HG02840 (cell line): ENCODE measurements around the gene CST8.

ENCODE experiments used
- ATAC-seq: cut with Tn5 transposase; IDR thresholded peaks from one replicate; pipeline ENCODE4 v1.9.1; 2021; ENCODE audit warnings: mild to moderate bottlenecking, moderate library complexity, moderate number of reproducible peaks; ENCODE audit not compliant: unreplicated experiment, low FRiP score

The CST8 gene

DNA sequence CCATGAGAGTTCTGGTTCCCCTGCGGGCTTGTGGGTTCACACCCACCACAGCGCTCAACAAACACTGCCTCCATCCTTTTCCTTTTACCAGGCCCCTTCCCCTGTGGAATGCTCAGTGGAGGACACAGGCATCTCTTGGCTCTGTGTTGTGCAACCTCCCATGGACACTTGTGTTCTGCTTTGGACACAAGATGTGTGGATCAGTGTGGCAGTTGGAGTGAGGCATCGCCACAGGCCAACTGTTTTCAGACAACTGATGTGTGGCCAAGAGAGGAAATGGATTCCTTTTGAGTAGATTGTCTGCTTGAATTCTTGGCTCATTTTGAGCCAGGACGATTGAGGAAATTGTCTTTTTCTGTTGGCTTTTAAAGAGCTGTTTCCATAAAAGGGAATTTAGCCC is 26.8 kb downstream of the CST8 start:
- ATAC-seq = no peak

GRCh38 chr20:23519556-23519955 is 28.6 kb downstream of the CST8 start:
- ATAC-seq = no peak

- ATAC-seq = no peak
These were observed 29.3 kb downstream of the CST8 start for GRCh38 chr20:23520185-23520584.

- no peak for ATAC-seq
These were observed 33.2 kb downstream of the CST8 start for GRCh38 chr20:23524146-23524545.

- ATAC-seq = no peak
These were observed 35.9 kb downstream of the CST8 start for GRCh38 chr20:23526850-23527249.

GRCh38 chr20:23528867-23529431 is 38.0 kb downstream of the CST8 start:
- ATAC-seq = no peak

DNA sequence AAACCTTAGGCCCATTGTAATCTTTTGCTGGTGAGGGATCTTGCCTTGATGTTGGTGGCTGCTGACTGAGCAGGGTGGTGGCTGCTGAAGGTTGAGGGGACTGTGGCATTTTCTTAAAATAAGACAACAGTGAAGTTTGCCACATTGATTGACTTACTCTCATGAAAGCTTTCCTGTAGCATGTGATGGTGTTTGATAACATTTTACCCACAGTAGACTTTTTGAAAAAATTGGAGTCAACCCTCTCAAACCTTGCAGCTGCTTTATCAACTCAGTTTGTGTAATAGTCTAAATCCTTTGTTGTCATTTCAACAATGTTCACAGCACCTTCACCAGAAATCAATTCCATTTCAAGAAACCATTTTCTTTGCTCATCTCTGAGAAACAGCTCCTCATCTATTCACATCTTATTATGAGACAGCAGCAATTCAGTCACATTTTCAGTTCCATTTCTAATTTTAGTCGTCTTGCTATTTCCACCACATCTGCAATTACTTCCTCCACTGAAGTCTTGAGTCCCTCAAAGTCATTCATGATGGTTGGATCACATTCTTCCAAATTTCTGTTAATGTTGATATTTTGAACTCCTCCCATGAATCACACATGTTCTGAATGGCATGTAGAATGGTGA is 40.1 kb downstream of the CST8 start:
- no peak for ATAC-seq

DNA sequence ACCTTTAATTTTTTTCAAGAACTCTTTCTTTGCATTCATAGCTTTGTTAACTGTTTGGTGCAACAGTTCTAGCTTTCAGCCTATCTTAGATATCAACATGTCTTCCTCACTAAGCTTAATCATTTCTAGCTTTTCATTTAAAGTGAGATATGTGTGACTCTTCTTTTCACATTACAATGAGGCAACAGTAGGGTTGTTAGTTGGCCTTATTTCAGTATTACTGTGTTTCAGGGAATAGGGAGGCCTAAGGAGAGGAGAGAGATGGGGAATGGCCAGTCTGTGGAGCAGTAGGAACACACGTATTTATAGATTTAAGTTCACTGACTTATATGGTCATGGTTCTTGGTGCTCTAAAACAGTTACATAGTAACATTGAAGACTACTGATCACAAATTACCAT is 41.6 kb downstream of the CST8 start:
- ATAC-seq = no peak

DNA sequence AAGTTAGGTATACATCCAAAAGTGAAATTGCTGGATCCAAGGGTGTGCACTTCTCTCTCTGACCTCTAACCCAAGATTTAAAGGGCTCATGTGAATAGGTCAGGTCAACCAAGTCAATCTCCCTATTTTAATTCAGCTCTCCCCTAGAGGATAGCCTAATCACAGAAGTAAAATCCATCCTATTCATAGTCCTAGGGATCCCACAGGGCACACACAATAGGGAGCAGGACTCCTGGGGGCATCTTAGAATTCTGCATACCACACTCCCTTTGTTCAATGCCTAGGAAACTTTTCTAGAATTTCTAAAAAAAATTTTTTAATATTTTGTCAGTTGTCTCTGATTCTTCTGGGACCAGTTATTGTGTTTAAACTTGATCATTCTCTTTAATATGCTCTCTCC is 42.2 kb downstream of the CST8 start:
- ATAC-seq = no peak

DNA sequence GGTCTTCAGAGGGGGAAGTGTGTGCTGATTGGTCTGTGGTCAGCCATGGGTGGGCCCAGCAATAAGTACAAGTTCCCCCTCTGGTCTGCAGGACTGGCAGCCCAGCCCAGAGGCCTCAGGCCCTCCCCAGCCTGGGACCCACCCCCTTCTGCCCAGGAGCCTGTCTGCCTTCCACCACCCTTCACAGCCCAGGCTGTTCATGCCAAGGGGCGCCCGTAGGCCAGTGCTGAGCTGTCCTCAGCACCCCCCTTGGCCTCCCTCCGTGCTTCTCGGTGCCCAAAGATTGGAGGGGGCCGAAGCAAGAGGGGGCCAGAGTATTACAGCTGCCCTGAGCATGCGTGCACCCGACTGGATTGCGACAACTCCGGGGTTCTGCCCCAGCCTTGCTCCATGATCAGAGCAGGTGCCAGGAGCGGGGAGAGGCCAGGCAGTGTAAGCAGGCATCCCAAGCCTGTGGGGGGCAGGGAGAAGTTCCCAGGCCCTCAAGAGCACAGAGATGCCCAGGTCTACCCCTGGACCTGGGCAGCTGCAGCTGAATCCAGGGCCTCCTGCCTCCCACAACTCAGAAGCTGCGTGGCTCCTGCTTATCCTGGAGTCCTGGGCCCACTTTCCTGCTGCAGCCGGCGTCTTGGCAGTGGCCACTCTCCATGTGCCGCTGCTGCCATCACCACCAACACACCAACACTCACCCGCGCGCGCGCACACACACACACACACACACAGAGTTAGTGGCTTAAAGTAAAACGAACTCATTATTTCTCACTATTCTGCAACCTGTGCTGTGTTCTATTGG is 44.1 kb downstream of the CST8 start:
- ATAC-seq = no peak

GRCh38 chr20:23536328-23536974 is 45.5 kb downstream of the CST8 start:
- ATAC-seq = no peak

GRCh38 chr20:23537030-23537429 is 46.1 kb downstream of the CST8 start:
- ATAC-seq = no peak

DNA sequence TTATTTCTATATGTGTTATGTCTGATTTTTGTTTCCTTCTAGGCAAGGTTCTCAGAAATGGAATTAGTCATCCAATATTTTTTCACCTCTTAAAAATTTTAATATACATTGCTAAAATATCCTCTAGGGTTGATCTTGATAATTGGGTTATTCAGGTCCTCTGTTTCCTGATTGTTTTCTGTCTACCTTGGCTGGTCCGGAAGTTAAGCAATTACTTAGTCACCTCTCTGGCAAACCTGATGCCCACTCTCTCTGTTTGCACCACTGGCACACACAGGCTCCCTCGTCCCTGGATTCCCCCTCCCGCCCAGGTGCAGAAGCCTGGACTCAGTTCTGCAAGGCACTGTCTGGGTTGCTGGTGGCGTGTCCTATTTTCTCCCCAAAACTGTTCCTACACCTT is 49.7 kb downstream of the CST8 start:
- ATAC-seq = no peak

DNA sequence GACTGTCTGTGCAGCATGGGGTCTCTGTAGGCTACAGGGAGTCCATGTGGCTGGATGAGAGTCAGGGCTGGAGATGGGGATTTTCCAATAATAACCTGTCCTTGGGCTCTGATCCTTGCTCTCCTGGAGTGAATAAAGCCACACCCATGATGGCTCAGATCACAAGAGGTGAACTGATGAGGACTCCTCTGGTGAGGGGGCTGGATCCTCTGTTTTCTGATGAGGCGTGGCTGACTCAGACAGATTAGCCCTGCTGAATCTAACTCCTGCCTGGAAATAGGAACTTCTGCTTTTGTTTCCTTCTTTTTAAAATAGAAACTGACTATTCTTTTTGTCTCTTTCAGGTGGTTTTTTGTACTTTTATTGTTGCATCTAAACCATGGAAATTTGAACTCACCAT is 50.4 kb downstream of the CST8 start:
- no peak for ATAC-seq

GRCh38 chr20:23541776-23542175 is 50.9 kb downstream of the CST8 start:
- no peak for ATAC-seq

DNA sequence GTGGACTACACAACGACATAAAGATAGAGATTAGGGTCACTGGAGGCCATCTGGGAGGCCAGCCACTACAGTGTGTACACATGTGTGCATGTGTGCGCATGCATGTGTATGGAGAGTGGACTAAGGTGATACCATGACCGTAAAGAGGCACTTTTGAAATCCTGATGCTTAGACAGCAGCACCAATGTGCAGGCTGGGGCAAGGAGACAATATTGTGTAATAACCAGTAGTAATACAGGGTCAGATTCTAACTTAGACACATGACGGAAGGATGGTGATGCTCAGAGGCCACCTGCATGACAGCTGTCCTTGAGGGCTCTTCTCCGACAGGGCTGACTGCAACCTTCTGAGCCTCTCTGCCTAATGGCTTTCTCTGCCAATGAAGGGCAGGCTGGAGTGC is 51.9 kb downstream of the CST8 start:
- ATAC-seq = no peak

DNA sequence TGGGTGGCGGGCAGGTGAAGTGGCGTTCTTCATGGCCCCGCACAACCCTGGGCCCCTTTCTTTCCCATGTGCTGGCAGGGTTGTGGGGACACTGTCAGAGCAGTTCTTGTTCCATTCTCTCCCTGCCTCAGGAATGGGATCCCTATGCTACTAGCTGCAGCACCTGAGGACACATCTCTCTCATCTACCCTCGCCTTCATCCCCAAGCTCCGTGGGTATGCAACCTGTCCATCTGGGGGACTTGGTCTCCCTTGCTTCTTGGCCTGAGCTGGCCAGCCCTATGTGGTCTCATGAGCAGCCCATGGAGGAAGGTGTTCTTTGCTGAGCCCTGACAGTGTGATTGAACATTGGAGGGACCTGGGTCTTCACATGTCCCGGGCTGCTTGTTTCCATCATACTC is 53.2 kb downstream of the CST8 start:
- ATAC-seq = no peak
